ENCODE data around the gene PRKCE.

DNA sequence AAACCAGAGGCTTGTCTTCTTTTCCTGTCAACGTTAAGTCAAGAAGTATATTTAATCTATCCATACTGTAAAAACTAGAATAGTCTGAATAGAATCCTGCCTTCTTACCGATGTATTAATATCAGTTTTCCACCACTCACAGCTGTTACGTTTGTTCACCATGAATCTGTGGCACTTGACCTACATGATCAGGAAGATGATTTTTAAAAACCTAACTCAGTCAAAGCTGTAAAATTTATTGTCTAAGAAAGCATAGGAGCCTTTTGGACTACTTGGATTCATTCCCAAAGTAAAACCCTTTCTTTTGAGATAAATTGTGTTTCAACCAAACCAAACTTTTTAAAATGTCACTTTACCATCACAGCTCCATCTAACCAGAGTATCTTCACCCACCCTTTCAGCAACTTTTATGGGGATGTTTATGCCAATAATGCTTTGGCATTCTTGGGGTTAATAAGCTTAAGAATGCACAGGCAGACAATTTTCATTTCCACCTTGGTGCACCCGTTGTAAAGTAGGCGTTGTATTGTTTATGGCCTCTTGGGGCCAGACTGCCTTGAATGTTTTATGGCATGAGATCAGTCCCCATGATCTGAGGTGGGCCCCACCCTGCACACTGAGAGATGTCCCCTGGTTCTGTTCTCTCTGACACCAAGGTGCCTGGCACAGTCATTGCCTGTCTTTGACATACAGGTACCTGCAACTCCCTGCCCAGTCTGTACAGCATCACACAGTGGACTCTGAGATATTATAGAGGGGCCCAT lies 469.5 kb downstream of the PRKCE start:
- no peak for TF ChIP-seq POLR2A (IDR thresholded peaks at IDR 0.05)
- TF ChIP-seq, protein P1, sequence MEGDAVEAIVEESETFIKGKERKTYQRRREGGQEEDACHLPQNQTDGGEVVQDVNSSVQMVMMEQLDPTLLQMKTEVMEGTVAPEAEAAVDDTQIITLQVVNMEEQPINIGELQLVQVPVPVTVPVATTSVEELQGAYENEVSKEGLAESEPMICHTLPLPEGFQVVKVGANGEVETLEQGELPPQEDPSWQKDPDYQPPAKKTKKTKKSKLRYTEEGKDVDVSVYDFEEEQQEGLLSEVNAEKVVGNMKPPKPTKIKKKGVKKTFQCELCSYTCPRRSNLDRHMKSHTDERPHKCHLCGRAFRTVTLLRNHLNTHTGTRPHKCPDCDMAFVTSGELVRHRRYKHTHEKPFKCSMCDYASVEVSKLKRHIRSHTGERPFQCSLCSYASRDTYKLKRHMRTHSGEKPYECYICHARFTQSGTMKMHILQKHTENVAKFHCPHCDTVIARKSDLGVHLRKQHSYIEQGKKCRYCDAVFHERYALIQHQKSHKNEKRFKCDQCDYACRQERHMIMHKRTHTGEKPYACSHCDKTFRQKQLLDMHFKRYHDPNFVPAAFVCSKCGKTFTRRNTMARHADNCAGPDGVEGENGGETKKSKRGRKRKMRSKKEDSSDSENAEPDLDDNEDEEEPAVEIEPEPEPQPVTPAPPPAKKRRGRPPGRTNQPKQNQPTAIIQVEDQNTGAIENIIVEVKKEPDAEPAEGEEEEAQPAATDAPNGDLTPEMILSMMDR (IDR thresholded peaks at IDR 0.05): no peak
